Lung microvascular endothelial cell (primary cell): Measurements from ENCODE around the gene CEP55. TPM values are rescaled to one million over a fixed set of nuclear protein-coding genes. Genes with fewer than 3 reads are reported as not detected.
"Not testable (repeated sequence)": the region's sequence is repeated elsewhere in the genome, so short reads cannot be mapped to it uniquely, and the experiment has no call there.

Source experiments
- DNase-seq, 2 donors: peaks; one replicate each; pipeline versions ENCODE4 v3.0.0 to v3.0.0-alpha.2; 2010; ENCODE audit warnings: low read depth in 2 of 2
- total RNA-seq: library from RNA; depleted of rRNA; stranded (reverse); fragments of >200 nt; gene quantifications from 2 replicates; pipeline ENCODE4 v1.2.1, GENCODE V29; 2014

CEP55 gene
- total RNA-seq, 1 donor from 2014 or later = 6.2 TPM

- no peak for DNase-seq
Observed at GRCh38 chr10:93509816-93510215, 13.4 kb downstream of the CEP55 start.

GRCh38 chr10:93512565-93512964, 16.2 kb downstream of the CEP55 start:
- peak in 1 of 2 donors; percentile 24 for DNase-seq

GRCh38 chr10:93513091-93513490, 16.7 kb downstream of the CEP55 start:
- DNase-seq = no peak

- DNase-seq = no peak
Observed at GRCh38 chr10:93514521-93514920, 18.1 kb downstream of the CEP55 start.

- DNase-seq = peak in 1 of 2 donors; percentile 52
Observed at GRCh38 chr10:93515071-93516005, 18.9 kb downstream of the CEP55 start.

GRCh38 chr10:93516006-93516380, 19.6 kb downstream of the CEP55 start:
- no peak for DNase-seq

- no peak for DNase-seq
Observed at GRCh38 chr10:93518531-93518930, 22.1 kb downstream of the CEP55 start.

GRCh38 chr10:93535293-93535692, 38.9 kb downstream of the CEP55 start:
- no peak for DNase-seq

- DNase-seq = not testable (repeated sequence)
Observed at GRCh38 chr10:93540871-93541270, 44.5 kb downstream of the CEP55 start.

GRCh38 chr10:93541402-93542357, 45.3 kb downstream of the CEP55 start:
- DNase-seq = peak; percentile 65 to 70

- peak; percentile 24 to 65 for DNase-seq
Observed at GRCh38 chr10:93542358-93542791, 46.0 kb downstream of the CEP55 start.

- not testable (repeated sequence) for DNase-seq
Observed at GRCh38 chr10:93546995-93547394, 50.6 kb downstream of the CEP55 start.

- no peak for DNase-seq
Observed at GRCh38 chr10:93547522-93547921, 51.1 kb downstream of the CEP55 start.

GRCh38 chr10:93548376-93549071, 52.1 kb downstream of the CEP55 start:
- DNase-seq = no peak

GRCh38 chr10:93550606-93551005, 54.2 kb downstream of the CEP55 start:
- DNase-seq = no peak

GRCh38 chr10:93552780-93553179, 56.4 kb downstream of the CEP55 start:
- no peak for DNase-seq

- DNase-seq = no peak
Observed at GRCh38 chr10:93553482-93554315, 57.3 kb downstream of the CEP55 start.

GRCh38 chr10:93554316-93554663, 57.9 kb downstream of the CEP55 start:
- DNase-seq = no peak

GRCh38 chr10:93554760-93555432, 58.5 kb downstream of the CEP55 start:
- DNase-seq = peak; percentile 75 to 83

- no peak for DNase-seq
Observed at GRCh38 chr10:93559490-93559889, 63.1 kb downstream of the CEP55 start.
